Skin of body (tissue), 2 donors: ENCODE measurements around the gene GPR83. TPM values are rescaled to one million over a fixed set of nuclear protein-coding genes. Genes with fewer than 3 reads are reported as not detected.
"Not testable (repeated sequence)": the region's sequence is repeated elsewhere in the genome, so short reads cannot be mapped to it uniquely, and the experiment has no call there.

ENCODE experiments used
- DNase-seq: peaks from one replicate; lab custom pipeline; 2025; lab: John Stamatoyannopoulos, UW
- total RNA-seq: library from RNA; depleted of rRNA; stranded (reverse); fragments of >200 nt; gene quantifications from one replicate; pipeline ENCODE4 v1.2.3, GENCODE V29; 2014

The GPR83 gene
- total RNA-seq: 0.10 TPM

GRCh38 chr11:94400839-94401772, at the start of gene GPR83:
Gene GPR83, minus strand, starts transcription at chr11:94401419. Its CDS starts 172 bp downstream, at chr11:94401247.
- no peak for DNase-seq

GRCh38 chr11:94450048-94450447, 48.8 kb upstream of the GPR83 start:
- no peak for DNase-seq

GRCh38 chr11:94449437-94449836, 48.2 kb upstream of the GPR83 start:
- DNase-seq: no peak

- no peak for DNase-seq
Measured at GRCh38 chr11:94449029-94449428, 47.8 kb upstream of the GPR83 start.

- DNase-seq: no peak
Measured at GRCh38 chr11:94447149-94447548, 45.9 kb upstream of the GPR83 start.

GRCh38 chr11:94445641-94446040, 44.4 kb upstream of the GPR83 start:
- DNase-seq: no peak

- no peak for DNase-seq
Measured at GRCh38 chr11:94433049-94433448, 31.8 kb upstream of the GPR83 start.

GRCh38 chr11:94424662-94425061, 23.4 kb upstream of the GPR83 start:
- DNase-seq: no peak

GRCh38 chr11:94424011-94424410, 22.8 kb upstream of the GPR83 start:
- no peak for DNase-seq

GRCh38 chr11:94423507-94423906, 22.3 kb upstream of the GPR83 start:
- DNase-seq: no peak

- DNase-seq: no peak
Measured at GRCh38 chr11:94418123-94418765, 17.0 kb upstream of the GPR83 start.

GRCh38 chr11:94417386-94417987, 16.3 kb upstream of the GPR83 start:
- DNase-seq: no peak

- no peak for DNase-seq
Measured at GRCh38 chr11:94405062-94405833, 4.0 kb upstream of the GPR83 start.

- no peak for DNase-seq
Measured at GRCh38 chr11:94402355-94402754, 1.1 kb upstream of the GPR83 start.

- DNase-seq: no peak
Measured at GRCh38 chr11:94401773-94402265, 600 bp upstream of the GPR83 start.

GRCh38 chr11:94400457-94400838, 771 bp downstream of the GPR83 start:
- DNase-seq: no peak

- DNase-seq: no peak
Measured at GRCh38 chr11:94400050-94400449, 1.2 kb downstream of the GPR83 start.

- no peak for DNase-seq
Measured at GRCh38 chr11:94398101-94398500, 3.1 kb downstream of the GPR83 start.

GRCh38 chr11:94396282-94396681, 4.9 kb downstream of the GPR83 start:
- DNase-seq: no peak

- not testable (repeated sequence) for DNase-seq
Measured at GRCh38 chr11:94391937-94392336, 9.3 kb downstream of the GPR83 start.

GRCh38 chr11:94379613-94380012, 21.6 kb downstream of the GPR83 start:
- DNase-seq: no peak
